ENCODE data around the gene PCLO.
"Not testable (repeated sequence)": the region's sequence is repeated elsewhere in the genome, so short reads cannot be mapped to it uniquely, and the experiment has no call there.

The PCLO gene

GRCh38 chr7:82722946-82723345, 439.7 kb downstream of the PCLO start:
- H3K36me3 Mint-ChIP-seq: no peaks in the 10 kb centered on the region
- ATAC-seq (ENCODE audit: low read depth): no peak
- H3K4me3 Mint-ChIP-seq: no peak overlapping the region
- no peaks in the 10 kb centered on the region for H3K27me3 Mint-ChIP-seq
- no peak overlapping the region for H3K27ac Mint-ChIP-seq
- H3K4me1 Mint-ChIP-seq: no peaks in the 10 kb centered on the region
- DNase-seq (ENCODE audit: low spot score in 2 of 2): no peak
- H3K9me3 Mint-ChIP-seq: no peaks in the 10 kb centered on the region

GRCh38 chr7:82715344-82715743, 447.3 kb downstream of the PCLO start:
- Mint-ChIP-seq H3K4me1 (no peaks in the 10 kb centered on the region), H3K36me3 (no peaks in the 10 kb centered on the region), H3K9me3 (no peaks in the 10 kb centered on the region), H3K27me3 (no peaks in the 10 kb centered on the region), H3K4me3 (no peak overlapping the region), H3K27ac (no peak overlapping the region)
- DNase-seq (ENCODE audit: low spot score in 2 of 2) (no peak), ATAC-seq (ENCODE audit: low read depth) (no peak)

- H3K4me1 Mint-ChIP-seq: no peaks in the 10 kb centered on the region
- H3K36me3 Mint-ChIP-seq: no peaks in the 10 kb centered on the region
- no peaks in the 10 kb centered on the region for H3K9me3 Mint-ChIP-seq
- H3K4me3 Mint-ChIP-seq: no peak overlapping the region
- DNase-seq (ENCODE audit: low spot score in 2 of 2): no peak
- no peaks in the 10 kb centered on the region for H3K27me3 Mint-ChIP-seq
- H3K27ac Mint-ChIP-seq: no peak overlapping the region
- no peak for ATAC-seq (ENCODE audit: low read depth)
Measured at GRCh38 chr7:82714883-82715282, 447.8 kb downstream of the PCLO start.

GRCh38 chr7:82713506-82713905, 449.2 kb downstream of the PCLO start:
- Mint-ChIP-seq H3K27me3 (no peaks in the 10 kb centered on the region), H3K9me3 (peaks cover 2% of the 10 kb centered on the region), H3K4me3 (no peak overlapping the region), H3K4me1 (no peaks in the 10 kb centered on the region), H3K27ac (no peak overlapping the region), H3K36me3 (no peaks in the 10 kb centered on the region)
- ATAC-seq (ENCODE audit: low read depth) (no peak), DNase-seq (ENCODE audit: low spot score in 2 of 2) (no peak)

- ATAC-seq (ENCODE audit: low read depth); H3K4me1 Mint-ChIP-seq; H3K9me3 Mint-ChIP-seq; H3K4me3 Mint-ChIP-seq; H3K27me3 Mint-ChIP-seq; H3K27ac Mint-ChIP-seq; H3K36me3 Mint-ChIP-seq; DNase-seq (ENCODE audit: low spot score in 2 of 2): not testable (repeated sequence)
Measured at GRCh38 chr7:82706344-82706743, 456.3 kb downstream of the PCLO start.

- peaks cover 2% of the 10 kb centered on the region for H3K9me3 Mint-ChIP-seq
- no peaks in the 10 kb centered on the region for H3K4me1 Mint-ChIP-seq
- no peak for DNase-seq (ENCODE audit: low spot score in 2 of 2)
- no peaks in the 10 kb centered on the region for H3K27me3 Mint-ChIP-seq
- no peak overlapping the region for H3K4me3 Mint-ChIP-seq
- no peak for ATAC-seq (ENCODE audit: low read depth)
- H3K36me3 Mint-ChIP-seq: no peaks in the 10 kb centered on the region
- H3K27ac Mint-ChIP-seq: no peak overlapping the region
Measured at GRCh38 chr7:82705517-82706260, 457.0 kb downstream of the PCLO start.

- Mint-ChIP-seq H3K4me3 (no peak overlapping the region), H3K27me3 (no peaks in the 10 kb centered on the region), H3K27ac (no peak overlapping the region), H3K4me1 (no peaks in the 10 kb centered on the region), H3K9me3 (peaks cover under 1% of the 10 kb centered on the region), H3K36me3 (no peaks in the 10 kb centered on the region)
- ATAC-seq (ENCODE audit: low read depth) (no peak), DNase-seq (ENCODE audit: low spot score in 2 of 2) (no peak)
Measured at GRCh38 chr7:82704121-82704520, 458.6 kb downstream of the PCLO start.

Data from memory B cell (primary cell).